ENCODE measurements around the gene USP43.
"Not testable (repeated sequence)": the region's sequence is repeated elsewhere in the genome, so short reads cannot be mapped to it uniquely, and the experiment has no call there.

- not testable (repeated sequence) for TF ChIP-seq EZH2 (IDR thresholded peaks at IDR 0.05; ENCODE audit: insufficient read depth, poor library complexity, severe bottlenecking); EZH2phosphoT487 (IDR thresholded peaks at IDR 0.05; ENCODE audit: insufficient read depth, low read depth)
Observed at GRCh38 chr17:9597638-9598037, 47.7 kb upstream of the USP43 start.
